ENCODE measurements around the gene UBASH3B.
"Not testable (repeated sequence)": the region's sequence is repeated elsewhere in the genome, so short reads cannot be mapped to it uniquely, and the experiment has no call there.

The UBASH3B gene

DNA sequence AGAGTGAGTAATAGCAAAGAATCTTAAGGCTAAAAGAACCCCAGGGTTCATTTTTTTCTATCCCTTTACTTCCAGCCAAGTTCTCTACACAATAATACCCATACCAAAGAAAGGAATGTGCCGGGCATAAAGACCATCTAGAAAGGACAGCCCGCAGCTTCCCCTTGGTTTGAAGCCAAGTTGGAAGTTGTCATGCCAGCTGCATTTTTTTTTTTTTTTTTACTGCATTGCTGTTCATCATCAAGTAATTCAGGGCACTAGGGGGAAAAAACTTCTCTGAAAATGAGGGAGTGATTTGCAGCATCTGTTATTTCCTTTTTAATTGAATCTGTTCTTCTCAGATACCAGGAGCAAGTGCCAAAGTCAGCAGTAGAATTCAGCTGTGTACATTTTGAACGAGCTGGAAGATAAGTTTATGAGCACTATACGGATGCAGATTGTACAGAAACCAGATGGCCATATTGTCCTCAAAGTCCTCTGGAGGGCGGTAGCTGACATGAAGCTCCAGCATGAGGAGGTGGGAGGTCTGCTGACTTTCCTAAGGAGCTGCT is 56.4 kb downstream of the UBASH3B start:
- no peak for DNase-seq

DNA sequence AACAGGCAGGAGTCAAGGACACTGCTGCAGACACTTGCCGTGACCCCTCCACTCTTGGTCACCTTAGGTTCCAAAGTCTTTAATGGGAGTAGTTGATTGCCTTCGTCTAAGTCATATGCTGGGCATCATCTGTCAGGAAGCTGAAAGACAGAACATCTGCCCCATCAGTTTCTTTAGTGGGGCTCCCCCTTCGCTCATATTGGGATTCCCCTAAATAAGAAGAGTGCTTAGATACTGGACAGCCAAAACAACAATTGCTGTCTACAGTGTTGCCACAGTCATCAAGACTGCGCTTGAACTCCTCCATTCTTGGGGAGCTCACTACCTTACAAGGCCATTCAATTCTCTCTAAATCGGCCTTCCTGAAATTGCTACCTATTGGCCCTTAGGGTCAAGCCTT is 58.5 kb downstream of the UBASH3B start:
- DNase-seq: no peak

GRCh38 chr11:122714484-122714883 is 59.0 kb downstream of the UBASH3B start:
- no peak for DNase-seq

DNA sequence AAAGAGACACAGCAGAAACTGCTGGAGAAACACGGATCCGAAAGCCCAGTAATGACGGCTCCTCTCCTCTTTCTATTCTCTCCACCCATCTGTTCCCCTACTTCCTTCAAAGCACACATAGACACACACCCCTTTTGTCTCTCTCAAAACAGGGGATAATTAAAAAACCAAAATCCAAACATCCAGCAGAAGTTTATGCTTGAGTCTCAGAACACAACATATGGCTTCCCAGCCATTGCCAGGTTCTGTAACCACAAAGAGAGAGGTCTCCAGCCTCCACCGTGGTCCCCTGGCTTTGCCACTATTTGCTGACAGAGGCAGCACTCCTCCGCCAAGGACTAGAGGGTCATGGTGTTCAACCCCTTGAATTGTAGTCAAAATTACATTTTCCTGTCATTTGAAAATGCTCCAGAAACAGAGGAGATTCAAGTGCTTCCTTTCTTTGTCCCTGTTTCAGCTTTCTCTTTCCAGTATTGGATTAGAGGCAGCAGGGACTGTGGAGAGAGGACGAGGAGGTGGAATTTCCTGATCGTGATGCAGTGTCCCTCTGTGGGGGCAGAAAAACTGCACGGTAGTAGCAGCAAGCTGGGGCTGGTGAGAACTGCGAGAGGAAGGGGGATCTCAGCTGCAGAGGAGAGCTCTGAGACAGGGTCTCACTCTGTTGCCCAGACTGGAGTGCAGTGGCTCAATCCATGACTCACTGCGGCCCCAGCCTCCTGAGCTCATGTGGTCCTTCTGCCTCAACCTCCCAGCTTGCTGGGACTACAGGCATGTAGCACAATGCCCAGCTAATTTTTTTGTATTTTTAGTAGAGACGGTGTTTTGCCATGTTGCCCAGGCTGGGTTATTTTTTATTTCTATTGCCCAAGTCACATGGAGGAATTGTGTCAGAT is 60.3 kb downstream of the UBASH3B start:
- no peak for DNase-seq

DNA sequence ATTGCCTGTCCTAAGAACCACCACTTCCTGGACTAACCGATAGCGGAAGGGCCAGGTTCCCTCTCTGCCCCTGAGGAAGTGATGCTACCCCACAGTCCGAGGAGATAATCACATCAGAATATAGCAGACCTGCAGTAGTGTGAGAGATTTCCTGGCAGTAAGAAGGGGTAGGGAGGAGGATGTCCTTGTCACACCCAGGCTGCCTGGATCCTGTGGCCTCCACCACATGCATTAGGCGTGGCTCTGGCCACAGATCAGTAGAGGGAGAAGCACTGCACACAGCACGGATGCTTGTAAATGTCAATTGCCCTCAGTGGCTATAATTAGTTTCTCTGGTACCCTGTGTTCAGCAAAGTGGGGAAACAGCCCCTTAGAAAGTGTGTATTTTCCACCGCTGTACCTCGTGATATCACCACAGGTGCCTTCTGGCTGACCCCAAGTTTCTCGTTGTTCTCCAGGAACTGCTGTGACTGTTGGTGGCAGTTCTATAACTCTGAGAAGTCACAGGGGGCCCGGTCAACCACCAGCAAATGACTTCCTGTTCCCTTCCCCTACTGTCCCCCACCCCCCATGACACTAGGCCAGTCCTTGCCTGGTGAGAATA is 61.8 kb downstream of the UBASH3B start:
- DNase-seq: peak; percentile 10

GRCh38 chr11:122720107-122720881 is 64.8 kb downstream of the UBASH3B start:
- DNase-seq: no peak

- no peak for DNase-seq
These were observed 65.9 kb downstream of the UBASH3B start for GRCh38 chr11:122721201-122721963.

DNA sequence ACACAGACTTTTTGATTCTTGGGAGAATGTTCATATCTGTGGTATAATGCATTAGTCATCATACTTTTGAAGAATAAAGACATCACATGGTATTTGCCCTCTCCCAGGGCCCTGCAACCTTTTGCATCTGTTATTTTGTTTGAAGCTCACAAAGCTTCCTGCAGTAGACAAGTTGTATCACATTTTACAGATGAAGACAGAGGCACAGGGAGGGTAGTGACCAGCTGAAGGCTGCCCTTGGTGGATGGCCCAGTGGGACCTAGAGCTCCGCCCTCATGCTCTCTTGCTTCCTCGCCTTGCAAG is 66.4 kb downstream of the UBASH3B start:
- DNase-seq: no peak

- no peak for DNase-seq
These were observed 67.6 kb downstream of the UBASH3B start for GRCh38 chr11:122723106-122723505.

DNA sequence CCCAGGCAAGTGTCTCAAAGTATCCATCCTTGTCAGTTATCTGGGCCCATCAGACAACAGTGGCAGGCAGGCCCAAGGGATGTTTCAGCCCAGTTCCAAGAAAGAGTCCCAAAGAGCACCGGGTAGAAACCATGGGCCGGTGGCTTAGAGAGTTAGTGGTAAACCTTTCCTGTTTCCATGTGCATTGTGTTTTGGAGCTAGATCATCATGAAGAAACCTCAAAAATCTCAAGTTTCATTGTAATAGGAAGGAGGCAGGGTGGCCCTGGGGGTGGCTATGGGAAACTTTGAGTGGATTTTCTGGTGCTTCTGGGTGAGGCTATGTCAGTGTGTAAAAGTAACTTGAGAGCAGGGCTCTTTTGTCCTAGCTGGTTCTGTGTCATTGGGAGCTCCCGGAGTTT is 68.1 kb downstream of the UBASH3B start:
- no peak for DNase-seq

DNA sequence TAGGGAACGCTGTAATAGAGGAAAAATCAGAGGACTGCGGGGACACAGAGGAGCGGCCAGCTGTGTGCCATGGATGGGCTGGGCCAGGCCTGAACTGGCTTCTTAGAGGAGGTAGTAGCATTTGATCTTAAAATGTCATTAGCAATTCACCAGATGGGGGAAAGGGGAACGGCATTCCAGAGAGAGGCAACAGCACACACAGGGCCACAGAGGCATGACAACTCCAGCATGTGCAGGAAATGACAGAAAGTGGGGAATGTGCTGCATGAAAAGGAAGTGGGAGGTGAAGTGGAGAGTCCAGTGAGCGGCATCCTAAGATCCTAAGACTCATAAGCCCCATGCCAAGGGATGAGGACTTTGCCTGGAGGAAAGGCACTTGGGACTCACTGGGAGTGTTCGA is 69.0 kb downstream of the UBASH3B start:
- DNase-seq: no peak

DNA sequence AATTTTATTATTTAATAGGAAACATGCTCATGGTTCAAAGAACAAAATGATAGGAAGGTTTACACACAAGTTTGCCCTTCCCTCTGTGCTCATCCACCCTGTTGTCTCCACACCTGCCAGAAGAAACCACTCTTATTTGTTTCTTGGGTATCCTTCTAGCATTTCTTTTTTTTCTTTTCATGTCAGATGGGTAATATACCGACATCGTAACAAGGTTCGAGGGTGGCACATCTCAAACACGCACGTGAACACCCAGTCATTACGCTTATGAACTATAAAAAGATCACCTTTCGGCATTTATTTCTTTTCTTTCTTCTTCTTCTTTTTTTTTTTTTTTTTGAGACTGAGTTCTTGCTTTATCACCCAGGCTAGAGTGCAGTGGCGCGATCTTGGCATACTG is 70.5 kb downstream of the UBASH3B start:
- no peak for DNase-seq

DNA sequence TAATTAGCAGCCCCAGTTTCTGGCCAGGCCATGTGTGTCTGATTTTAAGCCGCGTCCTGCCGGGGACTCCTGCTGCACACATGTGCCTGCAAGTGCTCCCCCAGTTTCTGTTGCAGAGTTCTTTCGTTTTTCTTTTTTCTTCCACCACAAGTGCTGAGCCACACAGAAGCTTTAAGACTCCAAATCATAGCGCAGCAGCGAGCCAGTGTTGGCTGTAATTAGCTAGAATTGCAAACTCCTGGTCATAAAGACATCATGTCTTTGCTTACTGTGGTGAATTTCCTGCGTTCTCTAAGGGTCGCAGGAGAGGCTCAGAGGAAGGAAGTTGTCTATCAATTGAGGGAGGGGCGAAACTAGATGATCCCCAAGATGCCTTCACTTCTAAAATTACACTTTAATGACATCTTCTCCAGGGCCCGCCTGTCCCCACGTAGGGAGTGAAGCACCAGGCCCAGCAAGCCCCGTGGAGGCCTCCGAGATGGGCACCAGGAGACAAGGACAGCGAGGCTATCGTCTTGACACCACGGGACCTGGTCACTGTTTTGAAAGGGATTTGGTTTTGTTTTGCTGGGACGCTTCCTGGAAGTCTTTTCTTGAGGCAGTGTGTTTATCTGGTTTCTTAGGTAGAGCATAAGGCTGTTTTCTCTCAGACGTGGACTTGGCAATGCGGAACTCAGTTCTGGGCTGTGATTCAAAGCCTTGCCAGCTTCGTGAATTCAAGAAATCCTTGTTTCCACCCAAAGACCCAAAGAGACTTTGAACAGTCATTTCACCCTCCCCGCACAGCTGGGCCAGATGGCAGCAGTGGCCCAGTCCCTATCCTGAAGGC is 71.8 kb downstream of the UBASH3B start:
- peak; percentile 41 for DNase-seq

DNA sequence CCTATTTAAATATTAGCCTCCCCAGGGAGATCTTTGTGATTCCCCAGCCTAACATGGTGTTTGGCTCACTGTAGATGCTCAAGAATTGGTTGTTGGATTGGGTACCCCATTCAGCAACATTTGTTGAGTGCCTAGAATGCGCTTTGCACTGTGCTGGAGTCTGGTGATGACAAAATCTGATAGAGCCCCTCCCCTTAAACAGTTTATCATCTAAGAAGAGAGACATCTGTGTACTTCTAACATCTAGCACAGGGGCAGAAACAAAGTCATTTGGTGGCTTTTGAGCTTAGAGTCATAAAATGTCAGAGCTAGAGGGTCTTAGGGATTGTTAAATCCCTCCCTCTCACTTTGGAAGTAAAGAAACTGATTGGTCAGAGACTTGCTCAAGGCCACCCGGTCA is 73.0 kb downstream of the UBASH3B start:
- no peak for DNase-seq

- no peak for DNase-seq
These were observed 73.6 kb downstream of the UBASH3B start for GRCh38 chr11:122729139-122729538.

DNA sequence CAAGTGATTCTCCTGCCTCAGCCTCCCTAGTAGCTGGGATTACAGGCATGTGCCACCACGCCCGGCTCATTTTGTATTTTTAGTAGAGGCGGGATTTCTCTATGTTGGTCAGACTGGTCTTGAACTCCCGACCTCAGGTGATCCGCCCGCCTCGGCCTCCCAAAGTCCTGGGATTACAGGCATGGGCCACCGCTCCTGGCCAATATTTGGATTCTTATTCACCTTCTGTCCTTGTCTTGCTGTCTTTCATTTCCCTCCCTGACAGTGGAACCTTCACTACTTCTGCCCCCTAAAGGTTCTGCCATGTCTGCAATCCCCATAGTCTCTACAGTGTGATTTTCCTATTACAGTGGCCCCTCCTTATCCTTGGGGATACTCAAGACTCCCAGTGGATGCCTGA is 75.2 kb downstream of the UBASH3B start:
- DNase-seq: not testable (repeated sequence)

DNA sequence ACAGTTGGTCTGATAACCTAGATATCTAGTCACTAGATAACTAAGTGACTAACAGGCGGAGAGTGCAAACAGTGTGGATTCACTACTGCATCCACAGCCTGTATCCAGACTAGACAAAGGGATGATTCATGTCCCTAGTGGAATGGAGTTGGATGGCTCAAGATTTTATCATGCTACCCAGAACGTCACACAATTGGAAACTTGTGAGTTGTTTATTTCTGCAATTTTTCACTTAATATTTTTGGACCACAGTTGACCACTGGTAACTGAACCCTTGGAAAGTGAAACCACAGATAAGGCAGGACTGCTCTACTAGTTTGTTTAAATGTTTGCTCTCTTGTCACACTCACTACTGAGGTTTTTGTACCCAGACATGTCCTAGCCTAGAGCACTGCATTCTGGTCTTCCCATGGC is 76.0 kb downstream of the UBASH3B start:
- DNase-seq: no peak

DNA sequence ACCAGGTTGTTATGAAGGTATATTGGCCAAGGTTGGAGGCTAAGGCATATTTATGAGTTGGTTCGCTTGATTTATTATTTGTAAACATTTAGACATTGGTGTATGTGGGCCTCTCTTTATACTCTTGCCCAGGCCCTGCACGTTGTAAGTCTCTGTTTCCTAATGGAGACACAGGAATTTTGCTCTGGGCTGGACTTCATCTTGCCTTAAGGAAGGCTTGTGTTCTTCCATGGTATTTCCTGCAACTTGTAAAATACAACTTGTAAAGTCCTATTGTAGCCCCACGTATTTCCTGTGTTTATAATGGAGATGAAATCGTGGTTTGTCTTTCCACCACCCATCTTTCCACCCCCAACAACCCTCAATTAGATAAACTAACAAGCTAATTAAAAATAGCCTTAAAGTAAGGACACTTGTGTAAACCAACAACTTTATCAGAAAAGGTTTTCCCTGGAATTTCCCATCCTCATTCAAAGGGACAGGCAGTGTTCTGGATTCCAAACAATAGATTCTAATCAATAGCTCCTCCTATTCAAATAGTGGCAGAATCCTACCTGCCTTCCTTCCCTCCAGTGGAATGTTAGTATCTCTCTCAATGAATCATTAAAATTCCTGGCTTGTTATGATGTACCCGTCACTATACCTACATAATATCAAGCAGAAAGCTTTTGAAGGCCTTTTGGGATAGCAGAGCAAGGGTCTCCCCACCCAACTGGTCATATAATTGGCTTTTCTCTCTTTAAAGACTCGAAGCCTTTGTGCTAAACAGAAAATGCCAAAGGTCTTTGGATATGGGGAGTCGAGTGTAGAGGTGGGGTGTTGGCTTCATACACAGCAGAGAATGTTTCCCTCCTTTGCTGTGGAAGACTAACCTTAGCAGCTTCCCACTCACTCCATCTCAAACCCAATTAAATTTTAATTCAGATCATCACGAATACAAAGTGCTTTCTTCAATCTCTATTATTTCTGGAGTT is 77.1 kb downstream of the UBASH3B start:
- DNase-seq: no peak

DNA sequence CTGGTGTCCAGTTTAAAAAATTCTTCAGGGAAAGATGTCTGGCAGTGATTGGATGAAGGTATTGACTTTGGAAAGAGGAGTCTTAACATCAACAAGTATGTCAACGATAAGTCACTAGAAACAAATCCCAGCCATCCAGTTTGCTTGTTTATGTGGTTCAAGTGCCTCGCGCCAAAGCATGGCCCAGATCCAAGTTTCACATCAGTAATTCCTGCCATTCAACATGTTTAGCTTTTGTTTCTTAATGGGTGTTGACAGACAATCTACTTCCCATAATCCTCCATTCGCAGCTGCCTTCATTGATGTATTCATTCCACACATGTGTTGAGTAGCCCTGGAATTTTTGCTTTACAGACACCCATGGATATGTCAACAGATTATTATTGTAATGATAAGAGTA is 77.8 kb downstream of the UBASH3B start:
- DNase-seq: no peak

- DNase-seq: no peak
These were observed 79.5 kb downstream of the UBASH3B start for GRCh38 chr11:122734848-122735496.

Data from stimulated activated CD4-positive, alpha-beta T cell treated with anti-CD3 and anti-CD28 coated beads, Interleukin-4, amount 100 ng/mL, for 24 hours (primary cell).